ENCODE measurements around the gene FCRLB.

FCRLB gene

DNA sequence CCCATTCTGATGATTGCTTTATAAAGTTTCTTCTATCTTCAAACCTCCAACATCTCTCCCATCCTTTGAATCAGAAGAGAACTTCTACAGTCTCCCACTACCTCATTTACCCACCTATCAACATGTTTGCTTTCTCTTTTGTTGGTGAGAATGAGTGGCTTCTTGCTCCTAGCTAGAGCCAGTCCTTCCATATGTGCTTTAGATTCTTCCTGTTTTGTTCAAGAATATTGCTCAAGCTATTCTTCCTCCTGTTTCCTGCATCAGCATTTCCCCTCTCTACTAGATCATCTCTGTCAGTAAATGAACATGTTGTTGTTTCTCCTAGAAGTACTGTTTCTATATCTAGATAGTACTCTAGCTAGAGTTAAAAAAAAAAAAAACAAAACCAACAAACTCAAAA is 51.1 kb downstream of the FCRLB start:
- ChIA-PET POLR2A (no interaction called here), CTCF (interaction anchor here (1.9 kb wide), 1 partner anchor 20 kb away, joined by 8 read pairs; no protein-coding TSS in a partner anchor)
- Histone ChIP-seq H3K27ac (ENCODE audit: extremely low read depth, low read depth, low read length) (no peak overlapping the region), H3K4me1 (ENCODE audit: control insufficient read depth, insufficient read depth, low read length) (no peaks in the 10 kb centered on the region), H3K36me3 (ENCODE audit: control insufficient read depth in 2 of 2, insufficient read depth in 1 of 2, low read length in 2 of 2) (no peaks in the 10 kb centered on the region; a peak in 1 of 3 replicates), H3K4me3 (ENCODE audit: low read depth, low read length) (no peak overlapping the region), H3K9me3 (ENCODE audit: control insufficient read depth, insufficient read depth, low read depth, low read length) (no peaks in the 10 kb centered on the region)
- TF ChIP-seq ZNF350 (tag by site-specific recombination; IDR thresholded peaks at IDR 0.05): no peak
- no peak for TF ChIP-seq ZFP69B (tag by site-specific recombination; IDR thresholded peaks at IDR 0.05)

DNA sequence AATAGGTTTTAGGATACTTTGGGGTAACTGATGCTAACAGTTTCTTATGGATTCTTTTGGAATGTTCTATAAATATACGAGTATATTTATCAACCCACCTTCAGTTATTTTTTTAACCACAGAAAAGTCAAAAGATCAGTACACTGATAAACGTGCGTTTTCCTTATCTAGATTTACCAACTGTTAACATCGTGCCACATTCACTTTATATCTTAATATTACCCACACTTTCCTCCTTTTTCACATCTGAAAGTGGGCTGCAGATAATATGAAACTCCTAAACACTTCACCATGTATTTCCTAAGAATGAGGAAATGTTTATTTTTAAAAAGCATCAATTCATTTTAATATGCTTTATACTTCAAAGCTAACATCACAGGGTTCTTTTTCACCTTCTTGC is 52.4 kb downstream of the FCRLB start:
- no peak for TF ChIP-seq ZNF654 (tag by site-specific recombination; IDR thresholded peaks at IDR 0.05; ENCODE audit: low read depth)
- TF ChIP-seq, protein P1, sequence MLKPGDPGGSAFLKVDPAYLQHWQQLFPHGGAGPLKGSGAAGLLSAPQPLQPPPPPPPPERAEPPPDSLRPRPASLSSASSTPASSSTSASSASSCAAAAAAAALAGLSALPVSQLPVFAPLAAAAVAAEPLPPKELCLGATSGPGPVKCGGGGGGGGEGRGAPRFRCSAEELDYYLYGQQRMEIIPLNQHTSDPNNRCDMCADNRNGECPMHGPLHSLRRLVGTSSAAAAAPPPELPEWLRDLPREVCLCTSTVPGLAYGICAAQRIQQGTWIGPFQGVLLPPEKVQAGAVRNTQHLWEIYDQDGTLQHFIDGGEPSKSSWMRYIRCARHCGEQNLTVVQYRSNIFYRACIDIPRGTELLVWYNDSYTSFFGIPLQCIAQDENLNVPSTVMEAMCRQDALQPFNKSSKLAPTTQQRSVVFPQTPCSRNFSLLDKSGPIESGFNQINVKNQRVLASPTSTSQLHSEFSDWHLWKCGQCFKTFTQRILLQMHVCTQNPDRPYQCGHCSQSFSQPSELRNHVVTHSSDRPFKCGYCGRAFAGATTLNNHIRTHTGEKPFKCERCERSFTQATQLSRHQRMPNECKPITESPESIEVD (tag by site-specific recombination; IDR thresholded peaks at IDR 0.05): peak; percentile 40
- TF ChIP-seq ZNF350 (tag by site-specific recombination; IDR thresholded peaks at IDR 0.05): no peak
- TF ChIP-seq ZNF223 (tag by site-specific recombination; IDR thresholded peaks at IDR 0.05): no peak
- no peak for TF ChIP-seq OSR2 (tag by site-specific recombination; IDR thresholded peaks at IDR 0.05)
- TF ChIP-seq ZNF37A (tag by site-specific recombination; IDR thresholded peaks at IDR 0.05): no peak
- no peak for TF ChIP-seq WT1 (tag by site-specific recombination; IDR thresholded peaks at IDR 0.05)
- TF ChIP-seq ZNF701 (tag by site-specific recombination; IDR thresholded peaks at IDR 0.05): no peak
- no peak for TF ChIP-seq ZNF514 (tag by site-specific recombination; IDR thresholded peaks at IDR 0.05)
- no peaks in the 10 kb centered on the region for H3K36me3 ChIP-seq (ENCODE audit: control insufficient read depth in 2 of 2, insufficient read depth in 1 of 2, low read length in 2 of 2)
- H3K4me3 ChIP-seq (ENCODE audit: low read depth, low read length): no peak overlapping the region
- POLR2A ChIA-PET: no interaction called here
- no peaks in the 10 kb centered on the region for H3K9me3 ChIP-seq (ENCODE audit: control insufficient read depth, insufficient read depth, low read depth, low read length)
- no peak overlapping the region for H3K27ac ChIP-seq (ENCODE audit: extremely low read depth, low read depth, low read length)
- no peaks in the 10 kb centered on the region for H3K4me1 ChIP-seq (ENCODE audit: control insufficient read depth, insufficient read depth, low read length)
- CTCF ChIA-PET: no interaction called here

DNA sequence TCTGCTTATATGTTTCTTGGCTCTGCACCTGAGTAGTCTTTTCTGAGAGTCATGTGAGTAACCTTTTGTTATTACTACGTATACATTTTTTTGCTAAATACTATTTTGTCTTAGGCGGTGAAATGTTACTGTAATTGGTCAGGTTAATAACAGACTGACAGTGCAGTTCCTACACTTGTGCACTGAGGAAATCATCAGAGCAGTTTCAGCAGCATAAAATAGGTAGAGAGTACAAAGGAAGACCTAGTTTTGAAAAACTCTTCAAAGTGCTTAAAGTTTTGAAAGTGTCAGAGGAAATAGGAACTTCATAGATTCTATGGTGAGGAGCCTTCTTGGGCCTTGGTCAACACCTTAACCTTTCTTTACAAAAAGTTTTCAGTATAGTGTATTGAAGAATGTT is 55.9 kb downstream of the FCRLB start:
- no peak for TF ChIP-seq KLF1 (tag by site-specific recombination; IDR thresholded peaks at IDR 0.05)
- TF ChIP-seq ZNF529 (tag by site-specific recombination; IDR thresholded peaks at IDR 0.05; ENCODE audit: insufficient replicate concordance): no peak
- no peak for TF ChIP-seq ZXDB (tag by site-specific recombination; IDR thresholded peaks at IDR 0.05)
- TF ChIP-seq ZNF521 (tag by site-specific recombination; IDR thresholded peaks at IDR 0.05): no peak
- no peak for TF ChIP-seq ZBTB8A (tag by site-specific recombination; IDR thresholded peaks at IDR 0.05)
- no peak for TF ChIP-seq ZNF324 (tag by site-specific recombination; IDR thresholded peaks at IDR 0.05)
- TF ChIP-seq ZNF48 (tag by site-specific recombination; IDR thresholded peaks at IDR 0.05): no peak
- no peak for TF ChIP-seq ZNF548 (tag by site-specific recombination; IDR thresholded peaks at IDR 0.05)
- no peak for TF ChIP-seq ZNF423 (tag by site-specific recombination; IDR thresholded peaks at IDR 0.05)
- no peak for TF ChIP-seq ZIC2 (tag by site-specific recombination; IDR thresholded peaks at IDR 0.05)
- TF ChIP-seq, protein P2, sequence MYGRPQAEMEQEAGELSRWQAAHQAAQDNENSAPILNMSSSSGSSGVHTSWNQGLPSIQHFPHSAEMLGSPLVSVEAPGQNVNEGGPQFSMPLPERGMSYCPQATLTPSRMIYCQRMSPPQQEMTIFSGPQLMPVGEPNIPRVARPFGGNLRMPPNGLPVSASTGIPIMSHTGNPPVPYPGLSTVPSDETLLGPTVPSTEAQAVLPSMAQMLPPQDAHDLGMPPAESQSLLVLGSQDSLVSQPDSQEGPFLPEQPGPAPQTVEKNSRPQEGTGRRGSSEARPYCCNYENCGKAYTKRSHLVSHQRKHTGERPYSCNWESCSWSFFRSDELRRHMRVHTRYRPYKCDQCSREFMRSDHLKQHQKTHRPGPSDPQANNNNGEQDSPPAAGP (tag by site-specific recombination; IDR thresholded peaks at IDR 0.05): no peak
- no peak for TF ChIP-seq ZNF555 (tag by site-specific recombination; conservative IDR thresholded peaks at IDR 0.05)
- TF ChIP-seq, protein P3, sequence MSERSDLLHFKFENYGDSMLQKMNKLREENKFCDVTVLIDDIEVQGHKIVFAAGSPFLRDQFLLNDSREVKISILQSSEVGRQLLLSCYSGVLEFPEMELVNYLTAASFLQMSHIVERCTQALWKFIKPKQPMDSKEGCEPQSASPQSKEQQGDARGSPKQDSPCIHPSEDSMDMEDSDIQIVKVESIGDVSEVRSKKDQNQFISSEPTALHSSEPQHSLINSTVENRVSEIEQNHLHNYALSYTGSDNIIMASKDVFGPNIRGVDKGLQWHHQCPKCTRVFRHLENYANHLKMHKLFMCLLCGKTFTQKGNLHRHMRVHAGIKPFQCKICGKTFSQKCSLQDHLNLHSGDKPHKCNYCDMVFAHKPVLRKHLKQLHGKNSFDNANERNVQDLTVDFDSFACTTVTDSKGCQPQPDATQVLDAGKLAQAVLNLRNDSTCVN (tag by site-specific recombination; optimal IDR thresholded peaks at IDR 0.05): no peak
- TF ChIP-seq, protein P4, sequence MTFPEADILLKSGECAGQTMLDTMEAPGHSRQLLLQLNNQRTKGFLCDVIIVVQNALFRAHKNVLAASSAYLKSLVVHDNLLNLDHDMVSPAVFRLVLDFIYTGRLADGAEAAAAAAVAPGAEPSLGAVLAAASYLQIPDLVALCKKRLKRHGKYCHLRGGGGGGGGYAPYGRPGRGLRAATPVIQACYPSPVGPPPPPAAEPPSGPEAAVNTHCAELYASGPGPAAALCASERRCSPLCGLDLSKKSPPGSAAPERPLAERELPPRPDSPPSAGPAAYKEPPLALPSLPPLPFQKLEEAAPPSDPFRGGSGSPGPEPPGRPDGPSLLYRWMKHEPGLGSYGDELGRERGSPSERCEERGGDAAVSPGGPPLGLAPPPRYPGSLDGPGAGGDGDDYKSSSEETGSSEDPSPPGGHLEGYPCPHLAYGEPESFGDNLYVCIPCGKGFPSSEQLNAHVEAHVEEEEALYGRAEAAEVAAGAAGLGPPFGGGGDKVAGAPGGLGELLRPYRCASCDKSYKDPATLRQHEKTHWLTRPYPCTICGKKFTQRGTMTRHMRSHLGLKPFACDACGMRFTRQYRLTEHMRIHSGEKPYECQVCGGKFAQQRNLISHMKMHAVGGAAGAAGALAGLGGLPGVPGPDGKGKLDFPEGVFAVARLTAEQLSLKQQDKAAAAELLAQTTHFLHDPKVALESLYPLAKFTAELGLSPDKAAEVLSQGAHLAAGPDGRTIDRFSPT (tag by site-specific recombination; IDR thresholded peaks at IDR 0.05): no peak
- no peak for TF ChIP-seq ZNF426 (tag by site-specific recombination; IDR thresholded peaks at IDR 0.05)
- TF ChIP-seq, protein P5, sequence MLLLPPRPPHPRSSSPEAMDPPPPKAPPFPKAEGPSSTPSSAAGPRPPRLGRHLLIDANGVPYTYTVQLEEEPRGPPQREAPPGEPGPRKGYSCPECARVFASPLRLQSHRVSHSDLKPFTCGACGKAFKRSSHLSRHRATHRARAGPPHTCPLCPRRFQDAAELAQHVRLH (tag by site-specific recombination; IDR thresholded peaks at IDR 0.05): no peak
- TF ChIP-seq MZF1 (tag by site-specific recombination; IDR thresholded peaks at IDR 0.05; ENCODE audit: borderline replicate concordance): no peak
- TF ChIP-seq ZNF138 (tag by site-specific recombination; IDR thresholded peaks at IDR 0.05; ENCODE audit: borderline replicate concordance): no peak
- H3K4me3 ChIP-seq (ENCODE audit: low read depth, low read length): no peak overlapping the region
- no peaks in the 10 kb centered on the region; a peak in 1 of 3 replicates for H3K36me3 ChIP-seq (ENCODE audit: control insufficient read depth in 2 of 2, insufficient read depth in 1 of 2, low read length in 2 of 2)
- ChIA-PET CTCF (interaction anchor here (1.1 to 1.4 kb wide), 2 partner anchors 16 to 260 kb away, joined by 4 to 15 read pairs; no protein-coding TSS in a partner anchor), POLR2A (no interaction called here)
- H3K27ac ChIP-seq (ENCODE audit: extremely low read depth, low read depth, low read length): no peak overlapping the region
- H3K9me3 ChIP-seq (ENCODE audit: control insufficient read depth, insufficient read depth, low read depth, low read length): no peaks in the 10 kb centered on the region
- no peaks in the 10 kb centered on the region for H3K4me1 ChIP-seq (ENCODE audit: control insufficient read depth, insufficient read depth, low read length)

Data from HEK293 (cell line).